Fibroblast of skin of left quadriceps (primary cell): ENCODE data around the gene CCDC93.
A peak's percentile ranks its signal among the peaks of the same experiment; 100 is the strongest.
"Not testable (repeated sequence)": the region's sequence is repeated elsewhere in the genome, so short reads cannot be mapped to it uniquely, and the experiment has no call there.

Experiments
- DNase-seq, 2 experiments: peaks; one replicate each; pipeline ENCODE4 v3.0.0-alpha.2; 2013; ENCODE audit warnings: low read depth in 2 of 2

The CCDC93 gene

GRCh38 chr2:117953231-117953630 lies 60.6 kb downstream of the CCDC93 start:
- DNase-seq: no peak

GRCh38 chr2:117952701-117953100 lies 61.2 kb downstream of the CCDC93 start:
- DNase-seq: no peak

DNA sequence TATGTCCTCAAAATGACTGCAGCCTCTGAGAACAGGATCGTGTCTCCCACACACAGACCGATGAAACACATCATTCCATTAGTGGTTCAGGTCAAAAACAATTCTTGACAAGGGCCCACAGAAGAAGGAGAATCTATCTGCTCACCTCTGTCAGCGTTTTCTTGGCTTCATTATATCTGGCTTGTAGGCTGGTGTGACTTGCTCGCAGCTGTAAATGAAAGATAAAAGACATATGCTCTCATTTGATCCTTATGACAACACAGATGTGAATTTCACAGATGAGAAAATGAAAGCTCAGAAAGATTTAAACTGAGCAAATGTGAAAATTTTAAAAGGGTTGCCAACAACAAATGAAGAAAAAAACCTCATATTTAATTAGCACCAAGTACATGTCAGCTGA lies 61.6 kb downstream of the CCDC93 start:
- no peak for DNase-seq

GRCh38 chr2:117949806-117950205 lies 64.1 kb downstream of the CCDC93 start:
- no peak for DNase-seq

DNA sequence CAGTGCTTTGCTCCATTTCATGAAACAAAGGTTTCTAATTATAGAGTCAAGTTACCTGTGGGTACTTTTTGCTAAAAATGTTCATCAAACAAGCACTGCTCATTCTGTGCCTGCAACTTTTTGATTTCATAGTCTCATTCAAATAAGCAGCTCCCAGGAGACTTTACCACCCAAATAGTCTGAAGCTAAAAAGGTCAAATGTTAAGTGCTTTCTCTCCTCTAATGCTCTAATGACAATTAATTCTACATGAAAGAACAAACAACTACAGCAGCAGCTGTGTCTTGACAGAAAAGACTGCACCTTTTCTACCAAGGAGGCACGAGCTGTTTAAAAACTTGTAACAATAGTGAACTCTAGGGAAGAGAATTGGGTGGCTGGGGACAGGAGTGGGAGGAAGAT lies 65.3 kb downstream of the CCDC93 start:
- no peak for DNase-seq

GRCh38 chr2:117945296-117945695 lies 68.6 kb downstream of the CCDC93 start:
- DNase-seq: no peak

DNA sequence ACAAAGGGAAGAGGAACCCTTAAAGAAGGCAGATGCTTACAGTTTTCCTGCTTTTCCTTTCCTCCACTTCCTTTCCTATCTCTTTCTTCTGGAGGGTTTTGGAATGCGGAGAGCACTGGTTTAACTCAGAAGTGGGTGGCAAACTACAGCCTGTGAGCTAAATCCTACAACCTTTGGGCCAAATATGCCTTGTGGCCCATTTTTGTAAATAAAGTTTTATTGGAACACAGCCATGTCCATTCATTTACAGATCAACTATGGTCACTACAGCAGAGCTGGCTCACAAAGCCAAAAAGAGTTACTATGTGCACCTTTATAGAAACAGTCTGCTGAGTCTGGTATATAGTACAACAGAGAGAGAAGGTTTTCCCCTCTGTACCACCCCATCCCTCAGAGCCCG lies 69.1 kb downstream of the CCDC93 start:
- no peak for DNase-seq

DNA sequence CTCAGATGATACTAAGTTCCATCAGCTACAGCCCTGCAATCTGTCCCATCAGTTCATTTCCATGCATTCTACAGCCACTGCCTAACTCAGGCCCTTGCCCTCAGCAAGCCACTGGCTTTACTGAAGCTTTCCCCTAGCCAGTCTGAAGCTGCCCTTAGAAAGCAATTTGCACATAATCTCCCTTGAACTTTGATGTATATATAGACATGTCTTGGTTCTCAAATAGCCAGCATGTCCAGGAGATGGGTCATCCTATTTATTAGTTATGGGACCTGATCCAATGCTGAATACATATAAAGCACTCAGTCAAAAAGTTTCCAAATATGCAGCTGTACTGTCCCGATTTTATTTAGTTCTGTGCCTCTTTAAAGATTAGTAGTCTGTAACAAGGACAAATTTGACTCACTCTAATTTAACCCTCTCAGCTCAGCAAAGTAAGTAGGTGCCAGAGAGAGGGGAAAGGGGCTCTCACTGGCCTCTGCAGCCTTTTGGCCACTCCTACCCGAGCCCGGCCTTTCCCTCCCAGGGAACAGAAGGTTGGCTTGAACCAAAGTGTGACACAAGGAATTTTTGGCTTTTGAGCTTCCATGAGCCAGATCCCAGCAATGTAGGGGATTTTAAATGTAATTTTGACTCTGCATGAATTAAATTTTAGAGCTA lies 70.7 kb downstream of the CCDC93 start:
- peak in 1 of 2 experiments; percentile 32 for DNase-seq

DNA sequence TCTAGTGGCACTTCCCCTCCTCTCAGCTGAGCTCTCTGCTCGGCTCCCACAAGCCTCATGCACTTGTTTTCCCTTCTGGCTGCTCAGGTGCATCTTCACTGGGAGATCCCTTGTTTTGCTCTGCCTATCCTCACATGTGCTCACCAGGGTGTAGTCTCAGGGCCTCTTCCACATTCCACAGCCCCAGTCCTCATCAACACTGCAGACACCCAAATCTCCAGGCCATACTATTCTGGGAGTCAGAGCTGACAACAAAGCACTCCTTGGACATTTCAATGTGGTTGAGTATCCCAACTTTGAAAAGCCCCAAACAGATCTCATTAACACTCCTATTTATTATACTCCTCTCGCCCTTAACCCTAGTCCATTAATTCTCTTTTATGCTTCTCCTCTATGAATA lies 71.3 kb downstream of the CCDC93 start:
- no peak for DNase-seq

DNA sequence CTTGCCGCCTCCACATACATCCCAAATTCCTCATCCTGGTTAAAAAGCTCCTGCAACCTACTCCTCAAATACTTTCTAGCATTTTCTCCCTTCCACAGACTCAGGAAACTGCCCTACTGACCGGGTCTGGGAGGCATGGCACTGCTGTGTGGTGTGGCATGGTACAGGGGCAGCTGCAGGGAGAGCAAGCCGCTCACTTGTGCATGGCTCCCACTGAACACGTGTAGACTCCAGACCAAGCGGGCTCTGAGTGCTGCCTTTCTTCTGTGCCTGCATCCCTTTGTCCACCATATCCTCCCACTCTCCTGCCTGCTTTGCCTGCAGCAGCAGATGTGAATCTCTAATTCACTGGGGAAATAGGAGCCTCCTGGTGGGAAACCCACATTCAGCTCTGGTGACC lies 72.2 kb downstream of the CCDC93 start:
- no peak for DNase-seq

- DNase-seq: no peak
Observed at GRCh38 chr2:117940436-117940835, 73.4 kb downstream of the CCDC93 start.

- DNase-seq: no peak
Observed at GRCh38 chr2:117938611-117939010, 75.3 kb downstream of the CCDC93 start.

DNA sequence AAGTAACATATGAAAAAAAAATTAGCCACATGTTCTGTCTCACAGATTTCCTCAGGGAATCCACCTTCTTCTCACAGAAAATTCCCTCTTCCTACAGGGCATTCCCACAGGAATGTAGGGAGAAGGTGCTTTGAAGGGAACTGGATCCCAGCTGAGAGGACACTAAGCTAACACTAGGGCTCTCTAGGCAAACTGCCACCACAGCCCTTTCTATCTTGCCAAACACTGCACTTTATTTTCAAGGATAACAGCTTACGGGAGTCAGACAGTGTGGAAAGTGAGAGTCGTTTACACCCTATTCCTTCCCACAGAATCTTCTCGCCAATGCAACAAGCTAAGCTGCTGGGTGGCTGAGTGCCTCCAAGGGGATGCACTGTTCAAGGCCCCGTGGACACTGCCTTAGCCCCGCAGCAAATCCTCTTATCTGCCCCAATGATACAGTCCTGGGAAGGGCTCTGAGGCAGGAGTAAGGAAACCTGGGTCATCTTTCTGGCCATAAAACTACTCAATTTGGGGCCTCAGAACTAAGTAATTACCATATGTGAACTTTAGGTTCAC lies 76.9 kb downstream of the CCDC93 start:
- no peak for DNase-seq

DNA sequence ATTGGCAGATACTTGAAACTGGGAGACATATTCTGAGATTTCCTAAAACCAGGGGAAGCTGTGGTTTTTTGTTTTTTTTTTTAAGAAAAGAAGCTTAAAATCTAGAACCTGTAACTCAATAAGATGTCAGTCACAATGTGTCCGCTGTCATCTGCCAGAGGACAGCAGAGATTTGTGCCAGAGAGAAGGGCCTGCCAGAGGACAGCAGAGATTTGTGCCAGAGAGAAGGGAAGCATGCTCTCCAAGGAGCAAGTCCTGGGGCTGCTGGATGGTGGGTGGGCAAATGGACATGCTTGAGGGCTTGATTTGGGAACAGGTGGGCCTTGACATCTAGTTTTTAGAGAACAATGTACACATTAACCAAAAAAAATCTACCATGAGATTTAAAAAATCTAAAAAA lies 77.9 kb downstream of the CCDC93 start:
- no peak for DNase-seq

- no peak for DNase-seq
Observed at GRCh38 chr2:117935456-117935855, 78.4 kb downstream of the CCDC93 start.

- no peak for DNase-seq
Observed at GRCh38 chr2:117933884-117934354, 80.0 kb downstream of the CCDC93 start.

DNA sequence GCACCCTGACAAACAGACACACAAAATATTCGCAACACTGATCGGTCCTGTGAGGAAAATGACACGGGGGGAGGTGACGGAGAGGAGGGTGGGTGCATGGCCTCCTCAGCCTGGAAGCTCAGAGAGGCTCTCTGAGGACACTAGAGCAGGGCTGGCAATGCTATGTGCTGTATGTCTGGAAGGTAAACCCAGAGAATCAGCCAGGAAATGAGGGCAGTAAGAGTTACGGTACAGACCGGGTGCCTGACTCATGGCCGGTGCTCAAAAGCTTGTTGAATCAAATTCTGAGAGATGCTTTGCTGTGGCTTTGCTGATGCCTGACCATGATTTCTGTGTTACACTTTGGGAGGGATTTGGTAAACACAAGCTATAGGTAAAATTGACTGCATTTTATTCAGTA lies 81.9 kb downstream of the CCDC93 start:
- DNase-seq: no peak

DNA sequence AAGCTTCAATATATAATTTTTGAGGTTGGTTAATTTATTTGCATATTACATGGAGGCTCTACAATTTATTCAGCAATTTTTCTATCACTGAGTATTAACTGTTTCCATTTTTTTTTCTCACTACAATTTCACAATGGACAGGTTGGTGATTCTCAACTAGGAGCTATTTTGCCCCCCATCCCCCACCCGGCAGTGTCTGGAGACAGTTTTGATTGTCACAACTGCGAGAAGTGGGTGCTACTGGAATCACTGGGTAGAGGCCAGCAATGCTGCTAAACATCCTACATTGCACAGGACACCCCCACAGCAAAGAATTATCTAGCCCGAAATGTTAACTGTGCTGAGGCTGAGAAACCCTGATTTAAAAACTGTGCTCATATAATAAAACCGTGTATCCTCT lies 82.6 kb downstream of the CCDC93 start:
- DNase-seq: no peak

- DNase-seq: no peak
Observed at GRCh38 chr2:117930775-117931174, 83.1 kb downstream of the CCDC93 start.

DNA sequence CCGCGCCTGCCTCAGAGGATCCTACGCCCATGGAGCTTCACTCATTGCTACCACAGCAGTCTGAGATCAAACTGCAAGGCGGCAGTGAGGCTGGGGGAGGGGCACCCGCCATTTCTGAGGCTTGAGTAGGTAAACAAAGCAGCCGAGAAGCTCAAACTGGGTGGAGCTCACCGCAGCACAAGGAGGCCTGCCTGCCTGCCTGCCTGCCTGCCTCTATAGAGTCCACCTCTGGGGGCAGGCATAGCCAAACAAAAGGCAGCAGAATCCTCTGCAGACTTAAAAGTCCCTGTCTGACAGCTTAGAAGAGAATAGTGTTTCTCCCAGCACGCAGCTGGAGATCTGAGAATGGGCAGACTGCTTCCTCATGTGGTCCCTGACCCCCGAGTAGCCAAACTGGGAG lies 90.4 kb downstream of the CCDC93 start:
- not testable (repeated sequence) for DNase-seq

DNA sequence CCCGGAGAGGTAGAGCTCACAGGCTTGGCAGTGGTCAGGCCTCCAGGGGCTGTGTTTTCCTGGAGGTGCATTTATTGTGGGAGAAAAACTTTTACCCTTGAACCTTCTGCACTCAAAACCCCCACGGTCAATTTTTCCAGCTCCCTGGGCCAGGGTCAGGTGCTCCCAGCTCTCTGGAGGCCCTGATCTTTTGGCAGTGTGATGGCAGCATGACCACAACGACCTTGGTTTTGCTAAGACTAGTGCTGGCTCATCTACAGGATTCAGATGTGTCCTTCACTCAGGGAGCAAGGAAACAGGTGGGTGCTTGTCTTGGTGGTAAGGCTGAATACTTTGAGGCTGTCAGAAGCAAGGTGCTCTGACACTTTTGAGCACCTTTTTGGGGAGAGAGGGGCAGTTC lies 92.3 kb downstream of the CCDC93 start:
- no peak for DNase-seq

- DNase-seq: no peak
Observed at GRCh38 chr2:117918608-117919007, 95.3 kb downstream of the CCDC93 start.

DNA sequence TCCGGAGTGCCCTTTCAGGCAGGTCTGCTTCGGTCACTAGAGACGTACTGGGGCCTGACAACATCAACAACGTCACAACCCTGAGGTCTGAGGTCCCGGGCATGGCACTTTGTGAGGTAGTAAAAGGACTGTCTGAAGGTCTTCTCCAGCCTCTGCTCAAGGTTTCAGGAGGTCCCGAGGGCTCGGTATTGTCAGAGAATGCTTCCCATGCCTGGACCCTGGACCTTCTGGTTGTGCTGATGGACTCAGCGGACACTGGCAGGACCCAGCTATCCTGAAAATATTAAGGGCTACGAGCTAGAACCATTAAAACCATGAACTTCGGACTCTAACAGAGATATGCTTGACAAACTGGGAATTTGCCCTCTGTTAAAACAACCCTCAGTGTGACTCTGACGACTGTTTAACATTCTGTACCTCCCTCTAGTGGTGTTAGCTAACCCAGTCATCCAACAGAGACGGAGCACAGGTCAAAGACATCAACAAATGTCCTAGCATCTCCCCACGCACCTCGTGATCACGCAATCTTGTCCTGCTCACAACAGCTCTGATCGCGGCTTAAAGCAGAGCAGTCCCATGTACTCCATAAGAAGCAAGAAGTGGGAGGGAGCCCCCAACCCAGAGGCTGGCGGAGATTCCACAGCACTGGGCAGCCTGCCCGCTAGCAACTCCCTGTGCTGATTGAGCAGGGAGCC lies 96.5 kb downstream of the CCDC93 start:
- no peak for DNase-seq
